Right forelimb (tissue), 1 donor: ENCODE data around the gene SVIP.

Source experiments
- DNase-seq: peaks from one replicate; pipeline ENCODE4 v3.0.0-alpha.2; 2018

The SVIP gene, protein sequence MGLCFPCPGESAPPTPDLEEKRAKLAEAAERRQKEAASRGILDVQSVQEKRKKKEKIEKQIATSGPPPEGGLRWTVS

DNA sequence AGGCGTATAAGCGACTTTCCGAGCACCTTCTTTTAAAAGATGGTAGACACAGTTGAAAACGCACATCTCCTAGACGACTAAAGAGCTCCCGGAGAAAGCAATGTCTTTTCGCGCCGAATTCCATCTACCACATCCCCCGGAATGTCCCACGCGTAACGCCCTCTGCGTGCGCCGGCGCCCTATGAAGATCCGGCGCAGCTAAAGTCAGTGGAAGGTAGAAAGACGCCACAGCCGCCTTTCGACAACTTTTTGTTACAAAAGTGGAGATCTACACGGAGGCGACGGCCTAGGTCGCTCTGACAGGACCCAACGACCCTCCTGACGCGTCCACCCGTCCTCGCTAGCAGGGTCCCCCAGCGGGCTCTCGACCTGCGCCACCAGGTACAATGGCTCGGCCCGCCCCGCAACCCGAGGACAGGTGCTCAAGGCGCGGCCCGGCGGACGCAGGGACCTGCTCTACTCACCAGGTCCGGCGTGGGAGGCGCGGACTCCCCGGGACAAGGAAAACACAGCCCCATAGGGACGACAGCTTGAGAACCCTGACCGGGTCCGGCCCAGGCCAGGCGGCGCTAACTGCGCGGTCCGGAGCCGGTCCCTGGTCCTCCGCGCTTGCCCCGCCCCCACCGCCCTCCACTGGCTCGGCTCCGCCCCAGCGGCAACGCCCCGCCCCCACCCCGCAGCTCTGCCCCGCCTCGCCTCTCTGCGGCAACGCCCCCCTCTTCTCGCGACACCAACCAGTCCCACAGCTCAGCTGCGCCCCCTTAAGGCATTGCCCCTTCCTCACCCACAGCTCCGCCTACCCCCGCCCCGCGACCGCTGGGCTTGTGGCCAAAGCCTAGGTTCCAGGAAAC lies at the start of gene SVIP:
Gene SVIP, minus strand, starts transcription at position 571 of the 851 bp plus-strand sequence. Its CDS starts 53 bp downstream, at position 518.
- peak; percentile 93 for DNase-seq

GRCh38 chr11:22878604-22879003 lies 49.0 kb upstream of the SVIP start:
- no peak for DNase-seq

- DNase-seq = no peak
These were observed 48.4 kb upstream of the SVIP start for GRCh38 chr11:22878039-22878438.

DNA sequence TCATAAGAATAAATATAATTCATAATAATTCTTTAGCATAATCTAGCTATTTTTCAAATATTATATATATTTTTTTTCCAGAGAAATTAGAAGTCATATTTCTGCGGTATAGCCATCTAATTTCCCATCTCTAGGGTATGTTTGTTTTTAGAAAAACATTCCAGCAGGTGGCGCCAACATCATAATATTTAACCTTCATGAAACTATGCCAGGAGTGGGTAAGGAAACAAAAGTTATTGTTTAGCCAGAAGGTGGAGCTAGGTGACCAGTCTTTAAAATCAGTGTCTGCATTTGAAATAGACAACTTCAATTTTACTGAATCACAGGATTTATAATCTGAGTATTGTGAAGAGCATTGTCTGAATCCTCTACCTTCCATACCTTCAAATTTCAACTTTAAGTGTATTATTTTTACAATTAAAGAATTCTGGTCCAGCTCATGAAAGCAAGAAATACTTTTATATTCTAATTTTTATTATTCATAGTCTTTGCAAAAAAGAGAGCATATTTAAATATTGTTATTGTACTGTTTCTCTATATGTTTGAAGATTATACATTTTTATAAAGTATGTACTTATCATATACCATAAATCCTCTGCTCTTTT lies 46.4 kb upstream of the SVIP start:
- DNase-seq = peak; percentile 49

DNA sequence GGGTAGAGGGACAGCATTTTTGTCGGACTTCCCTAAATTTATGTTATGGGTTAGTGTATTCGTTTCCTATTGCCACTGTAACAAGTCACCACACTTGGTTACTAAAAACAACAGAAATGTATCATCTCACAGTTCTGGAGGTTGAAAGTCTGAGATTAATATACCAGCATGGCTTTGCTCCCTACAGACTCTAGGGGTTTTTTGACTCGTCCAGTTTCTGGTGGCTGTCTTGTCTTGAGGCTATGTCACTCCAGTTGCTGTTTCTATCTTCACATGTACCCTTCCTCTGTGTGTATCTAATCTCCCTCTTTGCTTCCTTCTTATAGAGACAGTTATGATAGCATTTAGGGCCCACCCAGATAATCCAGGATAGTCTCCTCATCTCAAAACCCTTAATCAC lies 39.7 kb upstream of the SVIP start:
- no peak for DNase-seq

DNA sequence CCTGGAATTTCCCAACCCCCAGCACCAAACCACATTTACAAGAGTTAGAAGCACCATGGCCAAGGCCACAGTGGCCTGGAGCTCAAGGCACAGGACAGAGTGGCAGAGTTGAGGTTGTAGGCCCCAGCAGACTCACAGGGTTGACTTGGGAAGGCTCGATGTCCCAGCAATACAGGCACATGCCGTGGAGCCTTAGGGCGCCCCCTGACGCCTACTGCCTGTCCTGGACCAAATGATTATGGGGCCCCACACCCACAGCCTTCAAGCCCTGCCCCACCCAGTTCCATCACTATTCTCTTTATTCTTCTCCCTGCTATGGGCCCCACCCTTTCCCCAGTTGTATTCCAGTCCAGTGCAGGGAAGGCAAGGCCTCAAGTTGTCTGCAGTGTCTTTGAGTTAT lies 30.6 kb upstream of the SVIP start, which contains the start of gene CCDC179:
Gene CCDC179, minus strand, starts transcription at position 234 of the 400 bp plus-strand sequence. Its CDS starts 53 bp downstream, at position 181.
- DNase-seq = no peak

DNA sequence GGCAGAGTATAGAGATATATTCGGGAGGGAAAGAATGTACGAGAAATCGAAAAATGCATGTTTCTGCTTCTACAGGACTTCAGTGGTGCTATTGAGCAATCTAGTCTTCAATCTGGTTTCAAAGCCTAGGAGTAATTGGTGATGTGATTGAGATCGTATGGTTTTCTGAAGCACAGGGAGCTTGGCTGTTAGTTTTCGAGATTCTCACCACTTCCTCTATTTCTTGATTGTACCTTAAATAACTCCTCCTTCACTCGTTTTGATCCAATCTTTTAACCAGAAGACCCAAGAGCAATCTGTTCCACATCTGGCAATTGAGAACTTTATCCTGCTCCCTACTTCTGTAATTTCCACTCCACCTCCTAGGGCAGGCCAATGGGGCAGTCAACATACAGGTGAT lies 30.2 kb upstream of the SVIP start:
- no peak for DNase-seq

DNA sequence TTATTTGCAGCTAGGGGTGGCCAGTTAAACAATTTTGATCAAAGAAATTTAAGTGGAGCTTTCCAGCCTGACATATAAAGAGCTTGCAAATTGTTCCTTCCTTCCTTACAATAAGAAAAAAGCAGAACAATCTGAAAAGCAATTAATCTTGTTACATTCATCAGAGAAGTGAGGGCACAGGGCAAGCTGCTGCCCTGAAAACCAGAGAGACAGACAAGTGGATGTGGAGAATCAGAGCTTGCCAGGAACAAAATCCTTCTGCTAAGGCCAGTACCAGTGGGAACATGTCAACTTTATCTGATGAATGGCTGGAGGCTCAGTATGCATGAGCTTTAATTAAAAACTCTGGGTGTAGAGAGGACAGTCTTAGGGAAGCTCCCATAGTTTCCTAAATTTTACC lies 21.9 kb upstream of the SVIP start:
- DNase-seq = no peak

DNA sequence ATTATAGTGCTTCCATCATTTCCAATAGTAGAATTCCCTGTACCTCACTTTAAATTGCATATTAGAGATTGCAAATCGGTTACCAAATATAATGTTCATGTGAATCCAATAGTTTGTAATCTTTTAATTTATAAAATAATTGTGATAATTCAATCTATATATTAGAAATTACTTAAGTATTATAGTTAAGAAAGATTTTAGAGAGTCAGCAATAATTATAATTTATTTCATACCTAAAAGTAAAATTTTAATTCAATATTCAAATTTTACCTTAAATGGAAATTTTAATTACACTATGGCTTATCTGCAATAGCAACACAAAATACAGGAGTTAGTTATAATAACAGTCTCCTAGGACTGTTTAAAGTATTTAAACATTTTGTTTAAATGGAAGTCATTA lies 17.1 kb upstream of the SVIP start:
- no peak for DNase-seq

DNA sequence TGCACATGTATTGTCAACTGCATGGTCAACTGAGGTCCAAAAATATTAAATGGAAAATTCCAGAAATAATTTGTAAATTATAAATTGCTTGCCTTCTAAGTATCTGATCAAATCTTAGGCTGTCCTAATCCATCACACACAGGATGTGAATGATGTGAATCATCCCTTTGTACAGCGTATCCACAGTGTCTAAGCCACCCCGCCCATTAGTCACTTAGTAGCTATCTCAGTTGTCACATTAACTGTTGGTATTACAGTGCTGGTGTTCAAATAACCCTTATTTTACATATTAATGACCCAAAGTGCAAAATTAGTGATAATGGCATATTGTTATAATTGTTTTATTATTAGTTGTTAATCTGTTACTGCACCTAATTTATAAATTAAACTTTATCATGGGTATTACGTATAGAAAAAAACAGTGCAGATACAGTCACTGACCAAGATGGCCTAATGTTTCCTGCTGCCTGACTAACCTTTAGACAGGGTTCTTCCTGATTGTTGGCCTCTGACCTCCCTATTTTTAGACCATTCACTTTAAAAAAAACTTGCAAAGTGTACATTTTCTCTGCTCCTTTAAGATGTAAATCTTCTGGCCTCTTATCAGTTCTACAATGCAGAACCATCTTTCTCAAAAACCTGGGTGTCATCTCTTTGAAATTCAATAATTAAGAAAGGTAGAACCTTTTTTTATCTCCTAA lies 2.9 kb upstream of the SVIP start:
- DNase-seq = no peak

DNA sequence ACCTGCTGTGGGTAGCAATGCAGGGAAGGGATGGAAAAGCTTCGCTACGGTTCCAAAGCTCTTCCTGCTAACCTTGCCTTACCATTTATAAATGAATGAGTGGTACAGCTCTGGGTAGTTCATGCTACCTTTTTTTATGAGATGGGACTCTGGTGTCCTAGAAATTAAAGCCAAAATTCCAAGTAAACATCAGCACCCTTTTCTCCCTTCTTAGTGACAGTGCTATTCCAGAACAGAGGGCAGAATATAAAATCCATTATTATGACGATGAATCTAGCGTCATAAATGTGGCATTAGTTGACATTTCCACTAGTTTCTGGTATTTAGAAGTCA lies 447 bp upstream of the SVIP start:
- DNase-seq = no peak

GRCh38 chr11:22828373-22828772 lies 1.2 kb downstream of the SVIP start:
- DNase-seq = no peak

GRCh38 chr11:22822203-22822602 lies 7.4 kb downstream of the SVIP start:
- DNase-seq = no peak

GRCh38 chr11:22809893-22810292 lies 19.7 kb downstream of the SVIP start:
- DNase-seq = no peak

GRCh38 chr11:22808571-22809197 lies 20.9 kb downstream of the SVIP start:
- no peak for DNase-seq

- no peak for DNase-seq
These were observed 21.6 kb downstream of the SVIP start for GRCh38 chr11:22807855-22808570.

DNA sequence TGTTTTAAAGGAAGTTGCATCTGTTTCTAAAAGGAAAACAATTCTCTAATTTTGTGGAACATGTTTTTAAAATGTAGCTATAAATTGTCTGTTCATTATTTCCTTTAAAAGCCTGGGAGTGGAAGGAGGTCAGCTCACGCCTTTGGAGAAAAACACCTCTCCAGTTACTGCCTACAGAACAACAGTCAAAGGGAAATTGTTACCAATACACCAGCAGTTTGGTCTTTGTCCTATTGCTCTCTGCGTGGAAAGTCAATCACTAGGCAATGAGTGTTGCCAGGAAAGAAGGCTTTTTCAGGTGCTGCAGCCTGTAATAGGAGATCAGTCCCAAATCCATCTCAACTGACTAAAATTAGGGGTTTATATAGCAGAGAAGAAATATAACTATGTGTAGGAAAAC lies 22.2 kb downstream of the SVIP start:
- DNase-seq = no peak

GRCh38 chr11:22802861-22803260 lies 26.7 kb downstream of the SVIP start:
- DNase-seq = no peak

- no peak for DNase-seq
These were observed 29.1 kb downstream of the SVIP start for GRCh38 chr11:22800482-22800881.

- DNase-seq = no peak
These were observed 30.7 kb downstream of the SVIP start for GRCh38 chr11:22798901-22799300.

- no peak for DNase-seq
These were observed 32.6 kb downstream of the SVIP start for GRCh38 chr11:22797047-22797446.

DNA sequence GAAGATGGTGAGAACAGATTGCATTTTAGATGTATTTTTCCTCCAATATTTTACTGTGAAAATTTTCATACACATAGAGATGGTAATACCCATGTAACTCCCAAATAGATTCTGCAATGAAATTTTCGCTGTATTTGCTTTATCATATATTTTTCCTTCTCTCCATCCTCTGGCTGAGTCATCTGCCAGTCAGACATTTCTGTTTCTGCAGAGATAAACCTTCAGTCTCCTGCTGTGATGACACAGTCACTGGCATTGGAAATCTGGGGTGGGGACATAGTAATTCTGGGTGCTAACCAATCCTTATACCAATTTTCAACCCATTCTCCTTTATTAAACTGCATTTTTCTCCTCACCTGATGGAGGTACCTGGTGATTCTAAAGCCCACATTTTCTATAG lies 33.7 kb downstream of the SVIP start:
- DNase-seq = no peak

- DNase-seq = no peak
These were observed 37.1 kb downstream of the SVIP start for GRCh38 chr11:22792497-22792896.
